Uterus (tissue), 4 donors: Measurements from ENCODE around the gene MFRP. TPM values are rescaled to one million over a fixed set of nuclear protein-coding genes. Genes with fewer than 3 reads are reported as not detected.

Experiments used
- DNase-seq, 2 donors: peaks; one replicate each; pipeline ENCODE4 v3.0.0-alpha.2; 2019 to 2020
- H3K27ac ChIP-seq, 2 donors: fragments of 200-600 bp; sonication (generic); 1 replicate in 1 of 2; 2 replicates in 1 of 2; pipeline ENCODE4 v1.5.1; 2016 to 2018
- H3K27me3 ChIP-seq, 2 donors: fragments of 200-600 bp; sonication (generic); one replicate each; pipeline ENCODE4 v1.5.1; 2018 to 2019; ENCODE audit warnings: control low read depth in 1 of 2
- H3K36me3 ChIP-seq, 2 donors: fragments of 200-600 bp; sonication (generic); one replicate each; pipeline ENCODE4 v1.5.1; 2019; ENCODE audit warnings: control low read depth in 1 of 2
- H3K4me1 ChIP-seq, 2 donors: fragments of 200-600 bp; sonication (generic); one replicate each; pipeline ENCODE4 v1.5.1; 2018 to 2019; ENCODE audit warnings: control low read depth in 1 of 2
- H3K4me3 ChIP-seq, 2 donors: fragments of 200-600 bp; sonication (generic); 1 replicate in 1 of 2; 2 replicates in 1 of 2; pipeline ENCODE4 v1.5.1; 2018 to 2019; ENCODE audit warnings: mild to moderate bottlenecking in 1 of 2
- H3K9me3 ChIP-seq, 2 donors: fragments of 200-600 bp; sonication (generic); one replicate each; pipeline ENCODE4 v1.5.1; 2019; ENCODE audit warnings: control low read depth in 1 of 2
- POLR2A ChIP-seq, 2 donors: fragments of 450-650 bp; IDR thresholded peaks; one replicate each; pipeline ENCODE4 v1.6.1; 2016; ENCODE audit warnings: antibody characterized with exemption in 2 of 2, mild to moderate bottlenecking in 1 of 2, moderate library complexity in 1 of 2
- intact Hi-C: fragments of 100-400 bp; cut with DNase I; formaldehyde crosslinking; loops from one replicate; pipeline ENCODE4 v1.15.1; 2023; ENCODE audit warnings: low total_unique reads
- total RNA-seq, 4 donors: library from RNA; depleted of rRNA in 3 of 4; stranded (reverse); fragments of >200 nt in 3 of 4; gene quantifications; one replicate each; pipeline versions ENCODE4 v1.1.0 to v1.2.4, GENCODE V29; 2014 to 2023
- TF ChIP-seq, protein P1 (sequence below), 4 experiments: fragments of 200-600 bp in 2 of 4; fragments of 450-650 bp in 2 of 4; sonication (generic) in 2 of 4; IDR thresholded peaks; one replicate each; pipeline ENCODE4 v1.5.1; 2016 to 2019; ENCODE audit warnings: antibody characterized with exemption in 4 of 4, mild to moderate bottlenecking in 2 of 4, moderate library complexity in 1 of 4
- donor health status: DM: yes; HTN: yes; CAD: no.

MFRP gene
- total RNA-seq, 4 donors from 2014 or later, result 0.07 to 0.26 TPM; not detected in 2

DNA sequence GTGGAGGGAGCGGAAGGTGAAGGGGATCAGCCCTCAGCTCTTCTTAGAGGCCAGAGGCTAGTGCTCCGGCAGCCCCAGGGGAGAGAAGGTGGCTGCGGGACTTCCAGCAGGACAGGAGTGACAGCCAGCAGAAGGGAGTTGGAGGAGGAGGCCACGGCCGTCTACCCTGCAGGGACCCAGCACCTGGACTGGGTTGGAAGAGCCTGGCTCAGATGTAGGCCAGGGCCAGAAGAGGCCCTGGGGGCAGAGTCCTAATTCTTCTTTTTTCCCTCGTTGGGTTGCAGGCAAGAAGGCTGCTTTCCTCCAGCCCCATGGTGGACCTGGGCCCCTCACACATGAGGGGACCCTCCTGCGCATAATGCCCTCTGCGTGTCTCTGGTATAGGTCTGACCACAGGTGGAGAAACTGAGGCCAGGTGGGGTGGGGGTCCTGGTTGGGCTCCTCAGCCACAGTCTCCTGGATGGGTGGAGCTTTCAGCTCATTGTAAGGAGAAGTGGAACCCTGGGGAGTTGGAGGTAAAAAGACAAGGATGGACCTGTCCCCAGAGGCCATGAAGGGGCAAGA, 27.3 kb downstream of the MFRP start:
- Histone ChIP-seq H3K27me3 (no peaks in the 10 kb centered on the region), H3K9me3 (no peaks in the 10 kb centered on the region), H3K27ac (peak overlapping the region; percentile 93 to 94), H3K4me1 (peaks cover 0 to 6% of the 10 kb centered on the region in 2 donors), H3K4me3 (no peak overlapping the region), H3K36me3 (no peaks in the 10 kb centered on the region)
- DNase-seq, result no peak
- no peak for TF ChIP-seq POLR2A (IDR thresholded peaks at IDR 0.05)
- TF ChIP-seq, protein P1, sequence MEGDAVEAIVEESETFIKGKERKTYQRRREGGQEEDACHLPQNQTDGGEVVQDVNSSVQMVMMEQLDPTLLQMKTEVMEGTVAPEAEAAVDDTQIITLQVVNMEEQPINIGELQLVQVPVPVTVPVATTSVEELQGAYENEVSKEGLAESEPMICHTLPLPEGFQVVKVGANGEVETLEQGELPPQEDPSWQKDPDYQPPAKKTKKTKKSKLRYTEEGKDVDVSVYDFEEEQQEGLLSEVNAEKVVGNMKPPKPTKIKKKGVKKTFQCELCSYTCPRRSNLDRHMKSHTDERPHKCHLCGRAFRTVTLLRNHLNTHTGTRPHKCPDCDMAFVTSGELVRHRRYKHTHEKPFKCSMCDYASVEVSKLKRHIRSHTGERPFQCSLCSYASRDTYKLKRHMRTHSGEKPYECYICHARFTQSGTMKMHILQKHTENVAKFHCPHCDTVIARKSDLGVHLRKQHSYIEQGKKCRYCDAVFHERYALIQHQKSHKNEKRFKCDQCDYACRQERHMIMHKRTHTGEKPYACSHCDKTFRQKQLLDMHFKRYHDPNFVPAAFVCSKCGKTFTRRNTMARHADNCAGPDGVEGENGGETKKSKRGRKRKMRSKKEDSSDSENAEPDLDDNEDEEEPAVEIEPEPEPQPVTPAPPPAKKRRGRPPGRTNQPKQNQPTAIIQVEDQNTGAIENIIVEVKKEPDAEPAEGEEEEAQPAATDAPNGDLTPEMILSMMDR (IDR thresholded peaks at IDR 0.05), result no peak
- intact Hi-C loops, result no loop called here

DNA sequence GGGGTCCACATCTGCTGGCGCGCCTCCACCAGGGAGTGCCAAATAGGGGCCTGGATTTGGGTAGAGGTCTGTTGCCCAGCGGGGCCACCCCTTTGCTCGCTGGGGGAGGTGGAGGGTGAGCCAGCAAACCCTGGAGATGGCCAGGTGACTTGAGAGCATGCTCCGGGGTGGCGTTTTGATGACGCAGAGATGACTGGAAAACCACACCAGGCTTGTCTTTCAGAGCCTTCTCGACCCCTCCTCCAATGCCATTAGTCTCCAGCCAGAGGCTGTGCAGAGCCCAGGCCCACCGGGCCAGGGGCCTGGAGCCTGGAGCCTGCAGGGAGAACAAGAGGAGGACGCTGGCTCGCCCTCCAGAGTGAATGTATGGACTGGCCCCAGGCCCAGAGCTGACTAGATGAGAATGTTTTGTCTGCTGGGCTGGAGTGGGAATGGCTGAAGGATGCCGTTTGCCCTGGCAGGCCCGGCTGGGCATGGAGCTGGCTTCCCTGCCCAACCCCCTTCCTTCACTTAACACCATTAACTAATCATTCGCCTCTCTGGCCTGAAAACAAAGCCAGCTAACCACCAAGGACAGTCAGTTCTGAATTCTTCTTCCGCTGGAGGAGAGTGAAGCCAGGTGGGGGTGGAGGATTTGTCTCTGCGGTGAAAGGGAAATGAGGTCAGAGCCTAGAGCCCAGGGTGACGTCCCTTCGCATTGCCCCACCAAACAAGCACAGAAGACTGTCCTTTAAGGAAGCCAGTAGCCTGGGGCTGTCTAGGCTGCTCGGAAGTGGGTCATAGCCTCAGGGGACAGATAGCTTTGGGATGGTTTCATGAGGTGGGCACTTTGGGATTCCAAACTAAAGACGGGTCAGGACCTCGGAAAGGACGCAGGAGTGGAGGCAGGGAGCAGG, 28.0 kb downstream of the MFRP start:
- intact Hi-C loops, result no loop called here
- peaks cover 0 to 6% of the 10 kb centered on the region in 2 donors for H3K4me1 ChIP-seq
- H3K27ac ChIP-seq, result peak overlapping the region; percentile 93 to 94
- H3K9me3 ChIP-seq, result no peaks in the 10 kb centered on the region
- no peaks in the 10 kb centered on the region for H3K27me3 ChIP-seq
- peak in 1 of 2 donors; percentile 63 for DNase-seq
- TF ChIP-seq, protein P1 (IDR thresholded peaks at IDR 0.05), result peak in 1 of 4 experiments; percentile 1
- TF ChIP-seq POLR2A (IDR thresholded peaks at IDR 0.05), result peak in 1 of 2 donors; percentile 16
- no peak overlapping the region for H3K4me3 ChIP-seq
- no peaks in the 10 kb centered on the region for H3K36me3 ChIP-seq

DNA sequence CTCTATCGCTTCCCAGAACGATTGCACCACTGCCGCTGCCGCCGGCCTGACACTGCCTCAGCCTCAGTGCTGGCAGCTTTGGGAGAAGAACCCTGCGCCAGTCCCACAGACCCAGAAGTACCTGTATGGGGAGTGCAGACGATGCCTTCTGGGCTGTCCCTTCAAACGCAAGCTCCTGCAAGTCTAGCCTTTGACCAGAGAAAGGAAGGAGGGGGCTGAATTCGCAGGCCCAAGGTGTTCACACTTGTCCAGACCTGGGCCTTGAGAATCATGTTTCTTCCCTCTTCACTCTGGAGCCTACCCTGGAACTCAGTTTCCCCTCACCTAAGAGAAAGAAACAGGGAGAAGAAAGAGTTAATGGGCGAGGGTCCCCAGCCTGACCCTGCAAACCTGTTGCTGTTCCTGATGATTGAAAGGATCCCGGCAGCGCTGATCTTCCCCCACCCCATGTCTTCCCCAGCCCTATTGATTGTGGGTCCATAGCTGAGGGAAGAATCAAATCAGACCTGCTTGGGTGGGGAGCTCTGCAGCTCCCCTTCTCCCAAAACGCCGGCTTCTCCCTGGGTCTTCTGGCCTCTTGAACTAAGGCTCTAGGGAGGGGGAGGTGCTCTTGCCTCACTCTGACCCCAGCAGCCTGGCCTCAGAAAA, 28.8 kb downstream of the MFRP start:
- Histone ChIP-seq H3K4me3 (peak overlapping the region in 1 of 2 donors; percentile 20), H3K4me1 (peaks cover 0 to 6% of the 10 kb centered on the region in 2 donors), H3K36me3 (no peaks in the 10 kb centered on the region), H3K27me3 (no peaks in the 10 kb centered on the region), H3K27ac (peak overlapping the region; percentile 93 to 94), H3K9me3 (no peaks in the 10 kb centered on the region)
- intact Hi-C loops, result no loop called here
- TF ChIP-seq POLR2A (IDR thresholded peaks at IDR 0.05), result peak; percentile 11 to 36
- TF ChIP-seq, protein P1 (IDR thresholded peaks at IDR 0.05), result no peak
- DNase-seq, result no peak

DNA sequence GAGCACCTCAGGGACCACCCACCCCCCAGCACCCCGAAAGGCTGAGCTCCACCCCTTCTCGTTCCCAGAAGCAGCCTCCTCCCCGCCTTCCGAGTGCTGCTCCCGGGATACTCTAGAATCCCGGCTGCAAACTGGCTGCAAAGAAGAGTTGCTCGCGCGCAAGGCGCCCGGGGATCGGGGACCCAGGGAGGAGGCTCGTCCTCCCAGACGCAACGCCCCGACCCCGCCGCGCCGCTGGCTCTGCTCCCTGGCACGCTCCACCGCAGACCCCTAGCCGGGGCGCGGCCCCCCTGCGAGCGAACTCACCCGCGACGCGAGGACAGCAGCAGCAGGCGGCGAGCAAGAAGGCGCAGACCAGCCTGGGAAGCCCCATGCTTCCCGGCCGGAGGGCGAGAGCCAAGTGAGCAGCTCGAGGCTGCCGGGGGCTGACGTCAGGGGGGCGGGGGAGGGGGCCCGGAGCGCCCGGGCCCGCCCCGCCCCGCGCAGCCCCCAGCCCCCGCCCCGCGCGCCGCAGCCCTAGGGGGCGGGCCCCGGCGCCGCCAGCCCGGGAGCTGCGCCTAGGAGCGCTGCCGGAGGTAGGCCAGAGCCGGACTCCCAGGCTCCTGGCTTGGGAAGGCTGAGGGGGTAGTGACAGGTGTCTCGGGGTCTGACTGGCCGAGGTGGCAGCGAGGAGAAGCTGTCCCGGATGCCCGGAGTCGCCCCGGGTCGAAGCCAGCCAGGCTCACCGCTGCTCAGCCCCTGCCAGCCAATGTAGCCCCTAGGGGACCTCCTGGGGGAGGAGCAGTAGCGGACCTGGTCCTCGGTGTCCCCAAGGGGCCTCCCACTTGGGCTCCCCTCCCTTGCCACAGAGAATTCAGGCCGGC, 29.5 kb downstream of the MFRP start, which contains the start of gene MCAM:
MCAM (minus strand) TSS at position 402 of the 863 bp plus-strand sequence; CDS start at position 373, 29 bp downstream.
- Histone ChIP-seq H3K4me3 (peak within 1 kb of the TSS; percentile 58 to 67), H3K4me1 (peaks cover 0 to 6% of the 10 kb centered on the region in 2 donors), H3K36me3 (no peaks in the 10 kb centered on the region), H3K27ac (peak within 1 kb of the TSS; percentile 93 to 94), H3K27me3 (no peaks in the 10 kb centered on the region), H3K9me3 (no peaks in the 10 kb centered on the region)
- intact Hi-C loops, result no loop called here
- peak; percentile 57 to 64 for DNase-seq
- TF ChIP-seq, protein P1 (IDR thresholded peaks at IDR 0.05), result peak in 1 of 4 experiments; percentile 14
- TF ChIP-seq POLR2A (IDR thresholded peaks at IDR 0.05), result peak; percentile 38 to 71
